GM21515 (cell line): ENCODE results near the gene BPIFB6.

Experiments
- ATAC-seq: cut with Tn5 transposase; IDR thresholded peaks from one replicate; pipeline ENCODE4 v1.9.1; 2021; ENCODE audit not compliant: unreplicated experiment

The BPIFB6 gene

DNA sequence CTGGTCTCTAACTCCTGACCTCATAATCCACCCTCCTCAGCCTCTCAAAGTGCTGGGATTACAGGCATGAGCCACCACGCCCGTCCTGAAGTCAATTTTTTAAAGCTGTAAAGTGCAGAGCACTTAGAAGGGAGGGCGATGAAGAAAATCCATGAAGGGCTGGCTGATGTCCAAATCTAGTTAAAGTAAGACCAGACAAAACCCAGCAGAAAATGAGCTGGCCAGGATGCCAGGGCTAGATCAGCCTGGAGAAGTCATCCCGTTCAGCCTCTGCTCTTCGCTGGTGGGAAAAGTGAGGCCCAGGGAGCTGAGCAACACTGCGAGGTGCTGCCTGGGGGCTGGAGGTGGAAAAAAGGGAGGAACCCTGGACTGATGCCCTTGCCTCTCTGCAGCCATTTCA is 51.1 kb downstream of the BPIFB6 start:
- no peak for ATAC-seq

DNA sequence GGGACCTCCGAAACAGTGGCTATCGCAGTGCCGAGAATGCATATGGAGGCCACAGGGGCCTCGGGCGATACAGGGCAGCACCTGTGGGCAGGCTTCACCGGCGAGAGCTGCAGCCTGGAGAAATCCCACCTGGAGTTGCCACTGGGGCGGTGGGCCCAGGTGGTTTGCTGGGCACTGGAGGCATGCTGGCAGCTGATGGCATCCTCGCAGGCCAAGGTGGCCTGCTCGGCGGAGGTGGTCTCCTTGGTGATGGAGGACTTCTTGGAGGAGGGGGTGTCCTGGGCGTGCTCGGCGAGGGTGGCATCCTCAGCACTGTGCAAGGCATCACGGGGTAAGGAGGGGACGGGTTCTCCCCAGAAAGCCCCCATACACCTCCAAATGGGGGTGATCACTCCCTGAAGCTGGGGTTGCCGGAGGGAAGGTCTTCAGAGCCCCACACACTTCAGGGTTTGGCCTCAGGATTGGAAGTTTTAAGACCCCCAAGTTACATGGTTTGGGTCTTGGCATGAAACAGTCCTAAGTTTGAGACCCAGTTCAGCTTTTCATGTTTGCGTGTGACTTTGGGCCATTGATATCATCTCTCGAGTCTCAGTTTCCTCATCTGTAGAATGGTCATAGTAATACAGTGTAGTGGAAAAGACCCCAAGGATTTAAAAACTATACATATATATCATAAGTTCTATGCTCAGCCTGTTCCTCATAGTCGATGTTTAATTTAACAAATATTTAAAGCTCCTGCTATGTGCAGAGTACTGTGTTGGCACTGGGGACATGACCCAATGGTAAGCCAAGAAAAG is 52.3 kb downstream of the BPIFB6 start:
- ATAC-seq = no peak

DNA sequence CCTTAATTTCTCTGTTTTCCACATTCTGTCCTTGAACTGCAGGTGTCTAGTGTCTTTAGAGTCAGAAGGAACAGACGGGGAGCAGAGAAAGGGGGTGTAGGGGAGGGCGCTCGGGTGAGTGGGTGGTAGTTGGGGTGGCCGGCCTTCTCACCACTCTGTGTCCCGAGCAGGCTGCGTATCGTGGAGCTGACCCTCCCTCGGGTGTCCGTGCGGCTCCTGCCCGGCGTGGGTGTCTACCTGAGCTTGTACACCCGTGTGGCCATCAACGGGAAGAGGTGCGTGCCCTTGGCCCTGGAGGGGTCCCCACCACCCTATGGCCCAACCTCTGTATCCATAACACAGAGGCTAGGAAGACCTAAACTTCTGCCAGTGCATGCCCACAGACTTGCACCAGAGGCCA is 53.3 kb downstream of the BPIFB6 start:
- ATAC-seq = no peak

DNA sequence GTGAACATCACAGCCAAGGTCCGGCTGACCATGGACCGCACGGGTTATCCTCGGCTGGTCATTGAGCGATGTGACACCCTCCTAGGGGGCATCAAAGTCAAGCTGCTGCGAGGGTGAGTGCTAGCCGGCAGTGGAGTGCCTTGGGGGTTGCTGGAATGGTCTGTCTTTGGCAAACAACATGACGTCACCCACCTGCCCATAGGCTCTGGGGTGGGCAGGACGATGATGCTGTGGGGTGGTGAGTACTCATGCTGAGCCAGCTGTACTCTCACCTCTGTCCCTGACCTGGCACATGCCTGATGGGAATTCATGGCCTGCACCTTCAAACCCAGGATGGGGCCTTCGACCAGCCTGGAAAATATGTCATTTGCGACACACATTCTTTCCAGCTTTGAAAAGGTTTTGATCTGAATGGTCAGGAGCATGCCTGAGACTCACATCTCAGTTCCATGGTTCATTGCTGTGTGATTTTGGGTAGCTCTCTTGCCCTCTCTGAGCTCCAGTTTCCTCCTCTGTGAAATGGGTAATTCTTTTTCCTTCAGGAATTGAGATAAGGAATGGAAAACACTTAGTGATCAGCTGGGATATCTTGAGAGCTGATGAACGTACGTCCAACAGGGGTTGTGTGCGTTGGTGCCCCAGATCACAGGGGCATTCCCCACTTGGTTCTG is 54.7 kb downstream of the BPIFB6 start:
- no peak for ATAC-seq

DNA sequence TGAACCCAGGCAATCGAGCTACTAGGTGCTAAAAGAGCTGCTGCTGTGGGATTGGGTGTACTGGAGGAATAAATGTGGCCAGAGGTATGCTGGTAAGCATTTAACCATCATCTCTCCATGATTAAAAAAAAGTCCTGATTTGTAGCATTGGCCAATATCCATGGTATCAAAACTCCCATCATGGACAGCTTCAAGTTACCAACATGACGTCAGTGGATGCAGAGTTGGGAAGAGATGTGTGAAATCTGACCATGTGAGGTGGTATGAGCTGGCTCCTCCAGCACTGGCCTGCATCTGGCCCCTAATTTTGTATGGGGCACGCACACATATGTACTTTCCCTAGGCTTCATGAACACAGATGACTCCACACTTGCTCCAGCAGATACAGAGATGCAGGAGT is 59.7 kb downstream of the BPIFB6 start:
- ATAC-seq = no peak

DNA sequence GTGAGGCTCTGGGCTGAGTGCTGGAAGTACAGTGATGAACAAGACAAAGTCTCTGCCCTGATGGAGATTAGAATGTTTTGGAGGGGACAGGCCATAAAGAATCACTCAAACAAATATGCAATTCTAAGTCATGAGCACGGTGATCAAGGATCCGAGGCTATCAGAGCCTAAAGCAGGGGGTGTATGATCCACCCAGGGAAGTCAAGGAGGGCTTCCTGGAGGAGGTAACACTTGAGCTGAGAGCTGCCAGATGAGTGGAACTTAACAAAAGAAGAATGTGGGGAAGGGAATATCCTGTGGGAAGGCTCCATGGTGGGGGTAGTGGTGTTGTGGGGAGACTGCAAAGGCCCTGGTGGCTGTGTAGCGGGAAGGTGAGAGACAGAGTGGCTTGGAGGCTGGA is 60.2 kb downstream of the BPIFB6 start:
- ATAC-seq = no peak

DNA sequence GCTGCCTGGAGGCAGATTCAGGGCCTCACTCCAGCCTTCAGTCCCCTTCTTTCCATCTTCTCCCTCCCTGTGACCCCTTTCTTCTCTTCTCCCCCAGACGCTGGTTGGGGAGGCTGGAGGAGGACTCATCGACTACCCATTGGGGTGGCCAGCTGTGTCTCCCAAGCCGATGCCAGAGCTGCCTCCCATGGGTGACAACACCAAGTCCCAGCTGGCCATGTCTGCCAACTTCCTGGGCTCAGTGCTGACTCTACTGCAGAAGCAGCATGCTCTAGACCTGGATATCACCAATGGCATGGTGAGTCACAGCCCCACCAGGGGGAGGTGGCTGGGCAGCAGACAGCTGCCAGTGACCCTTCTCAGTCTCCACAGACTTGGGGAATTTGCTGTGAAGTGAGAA is 60.9 kb downstream of the BPIFB6 start:
- ATAC-seq = no peak

DNA sequence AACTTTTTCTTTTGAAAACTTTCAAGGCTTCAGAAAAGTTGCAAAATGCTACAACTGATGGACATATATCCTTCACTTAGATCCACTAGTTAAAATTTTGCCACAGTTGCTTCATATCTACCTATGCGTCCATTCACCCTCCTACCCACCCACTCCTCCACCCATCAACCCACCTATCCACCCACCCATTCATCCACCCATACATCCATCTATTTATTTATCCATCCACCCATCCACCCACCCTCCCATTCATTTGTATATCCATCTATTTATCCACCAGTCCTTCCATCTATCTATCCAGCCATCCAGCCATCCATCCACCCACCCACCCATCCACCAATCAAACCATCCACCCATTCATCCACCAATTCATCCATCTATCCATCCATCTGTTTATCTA is 61.6 kb downstream of the BPIFB6 start:
- ATAC-seq = no peak

DNA sequence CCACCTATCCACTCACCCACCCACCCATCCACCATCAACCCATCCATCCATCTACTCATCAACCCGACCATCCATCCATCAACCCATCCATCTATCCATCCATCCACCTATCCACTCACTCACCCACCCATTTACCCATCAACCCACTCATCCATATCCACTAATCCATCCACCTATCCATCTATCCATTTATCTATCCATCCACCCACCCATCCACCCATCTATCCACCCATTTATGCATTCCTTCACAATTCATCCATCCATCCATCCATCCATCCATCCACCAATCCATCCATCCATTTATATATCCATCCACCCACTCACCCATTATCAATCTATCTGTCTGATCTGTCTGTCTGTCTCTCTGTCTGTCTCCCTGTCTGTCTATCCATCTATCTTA is 62.1 kb downstream of the BPIFB6 start:
- no peak for ATAC-seq
